Measurements from ENCODE around the gene ALOX15. TPM values are rescaled to one million over a fixed set of nuclear protein-coding genes. Genes with fewer than 3 reads are reported as not detected.

Gene ALOX15
- total RNA-seq, 3 donors from 2014 or later (not counting 1 experiment from before 2014, with no cell fraction given): not detected

- 92% methylated on average over 3 of the region's 5 CpGs for WGBS (ENCODE audit: insufficient coverage)
- Histone ChIP-seq H3K27me3 (ENCODE audit: control insufficient read depth, insufficient read depth, low read length) (no peaks in the 10 kb centered on the region), H3K36me3 (ENCODE audit: control insufficient read depth, insufficient read depth, low read length) (no peaks in the 10 kb centered on the region), H3K4me1 (ENCODE audit: control insufficient read depth, insufficient read depth, low read length) (no peaks in the 10 kb centered on the region), H3K4me3 (ENCODE audit: low read length) (no peak overlapping the region), H3K27ac (ENCODE audit: low read length) (no peak overlapping the region), H3K9me3 (ENCODE audit: control insufficient read depth, insufficient read depth, low read length) (no peaks in the 10 kb centered on the region)
- Mint-ChIP-seq H3K9me3 (no peaks in the 10 kb centered on the region), H3K36me3 (no peaks in the 10 kb centered on the region), H3K27ac (no peak overlapping the region), H3K4me3 (no peak overlapping the region), H3K27me3 (ENCODE audit: low read depth in 2 of 2) (peaks cover 0 to 5% of the 10 kb centered on the region in 2 donors), H3K4me1 (no peaks in the 10 kb centered on the region)
- ATAC-seq: no peak
- intact Hi-C loops (cut with micrococcal nuclease): no loop called here
- TF ChIP-seq CTCF (IDR thresholded peaks at IDR 0.05): no peak
- DNase-seq: no peak
Measured at GRCh38 chr17:4602041-4602440, 39.4 kb downstream of the ALOX15 start.

- Mint-ChIP-seq H3K27me3 (ENCODE audit: low read depth in 2 of 2) (peaks cover 0 to 5% of the 10 kb centered on the region in 2 donors), H3K4me3 (no peak overlapping the region), H3K9me3 (no peaks in the 10 kb centered on the region), H3K36me3 (no peaks in the 10 kb centered on the region), H3K27ac (no peak overlapping the region), H3K4me1 (no peaks in the 10 kb centered on the region)
- Histone ChIP-seq H3K4me3 (ENCODE audit: low read length) (no peak overlapping the region), H3K36me3 (ENCODE audit: control insufficient read depth, insufficient read depth, low read length) (no peaks in the 10 kb centered on the region), H3K27ac (ENCODE audit: low read length) (no peak overlapping the region), H3K9me3 (ENCODE audit: control insufficient read depth, insufficient read depth, low read length) (no peaks in the 10 kb centered on the region), H3K27me3 (ENCODE audit: control insufficient read depth, insufficient read depth, low read length) (no peaks in the 10 kb centered on the region), H3K4me1 (ENCODE audit: control insufficient read depth, insufficient read depth, low read length) (no peaks in the 10 kb centered on the region)
- WGBS (ENCODE audit: insufficient coverage): 94% methylated on average over 4 of the region's 4 CpGs
- TF ChIP-seq CTCF (IDR thresholded peaks at IDR 0.05): no peak
- intact Hi-C loops (cut with micrococcal nuclease): no loop called here
- no peak for DNase-seq
- no peak for ATAC-seq
Measured at GRCh38 chr17:4601326-4601725, 40.2 kb downstream of the ALOX15 start.

- no peaks in the 10 kb centered on the region for H3K9me3 ChIP-seq (ENCODE audit: control insufficient read depth, insufficient read depth, low read length)
- H3K27ac Mint-ChIP-seq: no peak overlapping the region
- TF ChIP-seq CTCF (IDR thresholded peaks at IDR 0.05): no peak
- WGBS (ENCODE audit: insufficient coverage): 84% methylated on average over 13 of the region's 13 CpGs
- no peaks in the 10 kb centered on the region for H3K36me3 Mint-ChIP-seq
- intact Hi-C loops (cut with micrococcal nuclease): no loop called here
- no peaks in the 10 kb centered on the region for H3K9me3 Mint-ChIP-seq
- ATAC-seq (no peak), DNase-seq (no peak)
- H3K4me1 ChIP-seq (ENCODE audit: control insufficient read depth, insufficient read depth, low read length): no peaks in the 10 kb centered on the region
- no peak overlapping the region for H3K4me3 Mint-ChIP-seq
- no peaks in the 10 kb centered on the region for H3K36me3 ChIP-seq (ENCODE audit: control insufficient read depth, insufficient read depth, low read length)
- no peak overlapping the region for H3K4me3 ChIP-seq (ENCODE audit: low read length)
- H3K27me3 ChIP-seq (ENCODE audit: control insufficient read depth, insufficient read depth, low read length): no peaks in the 10 kb centered on the region
- no peaks in the 10 kb centered on the region for H3K4me1 Mint-ChIP-seq
- H3K27me3 Mint-ChIP-seq (ENCODE audit: low read depth in 2 of 2): peaks cover 0 to 5% of the 10 kb centered on the region in 2 donors
- no peak overlapping the region for H3K27ac ChIP-seq (ENCODE audit: low read length)
Measured at GRCh38 chr17:4600563-4600962, 40.9 kb downstream of the ALOX15 start.

DNA sequence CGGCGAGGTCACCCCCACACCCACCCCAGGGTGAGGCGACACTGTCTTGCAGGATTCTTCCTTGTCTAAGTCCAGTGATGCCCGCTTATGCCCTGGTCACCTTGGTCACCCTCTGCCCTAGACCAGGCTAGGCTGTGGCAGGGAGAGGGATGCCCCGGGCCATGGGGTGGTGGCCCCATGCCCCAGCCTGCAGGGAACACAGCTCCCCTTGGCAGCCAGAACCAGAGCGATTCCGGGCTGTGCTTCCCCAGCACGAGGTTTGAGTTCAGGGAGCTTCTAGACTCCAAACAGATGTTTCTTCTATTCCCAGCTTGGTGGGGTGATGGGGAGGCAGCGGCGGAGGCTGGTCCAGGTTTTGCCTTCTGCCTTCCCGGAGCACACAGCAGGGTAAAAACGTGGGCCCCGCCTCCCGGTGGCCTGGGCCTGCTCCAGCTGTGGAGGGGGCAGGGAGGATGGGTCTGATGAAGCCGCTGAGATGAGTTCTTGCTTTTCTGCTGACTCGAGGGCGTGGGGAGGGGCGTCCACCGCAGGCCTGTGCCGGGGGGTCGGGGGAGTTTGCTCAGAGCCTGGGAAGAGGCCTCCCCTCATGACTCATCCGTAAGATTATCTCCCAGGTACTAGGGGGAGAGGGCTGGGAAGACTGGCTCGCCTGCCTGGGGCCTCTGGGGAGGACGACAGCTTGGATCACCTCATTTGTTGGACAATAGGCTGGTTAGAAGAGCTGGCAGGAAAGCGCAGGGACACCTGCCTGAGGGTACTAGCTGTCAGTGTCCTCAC is 41.8 kb downstream of the ALOX15 start:
- H3K27ac Mint-ChIP-seq: no peak overlapping the region
- no peak for ATAC-seq
- H3K9me3 ChIP-seq (ENCODE audit: control insufficient read depth, insufficient read depth, low read length): no peaks in the 10 kb centered on the region

More for the DNA sequence above, 41.8 kb downstream of the ALOX15 start:
- Histone ChIP-seq H3K27me3 (ENCODE audit: control insufficient read depth, insufficient read depth, low read length) (no peaks in the 10 kb centered on the region), H3K4me1 (ENCODE audit: control insufficient read depth, insufficient read depth, low read length) (peaks cover 6% of the 10 kb centered on the region), H3K36me3 (ENCODE audit: control insufficient read depth, insufficient read depth, low read length) (no peaks in the 10 kb centered on the region), H3K27ac (ENCODE audit: low read length) (no peak overlapping the region), H3K4me3 (ENCODE audit: low read length) (no peak overlapping the region)
- 81% methylated on average over 25 of the region's 25 CpGs for WGBS (ENCODE audit: insufficient coverage)
- no peak for TF ChIP-seq CTCF (IDR thresholded peaks at IDR 0.05)
- peaks cover 0 to 5% of the 10 kb centered on the region in 2 donors for H3K27me3 Mint-ChIP-seq (ENCODE audit: low read depth in 2 of 2)
- no peaks in the 10 kb centered on the region for H3K36me3 Mint-ChIP-seq
- peaks cover 5% of the 10 kb centered on the region in 2 donors for H3K4me1 Mint-ChIP-seq
- no peak overlapping the region for H3K4me3 Mint-ChIP-seq
- no peaks in the 10 kb centered on the region for H3K9me3 Mint-ChIP-seq
- intact Hi-C loops (cut with micrococcal nuclease): no loop called here
- no peak for DNase-seq
